HG02973 (cell line): ENCODE results near the gene CAST.
"Not testable (repeated sequence)": the region's sequence is repeated elsewhere in the genome, so short reads cannot be mapped to it uniquely, and the experiment has no call there.

Experiments used
- ATAC-seq: cut with Tn5 transposase; IDR thresholded peaks from one replicate; pipeline ENCODE4 v1.9.1; 2021; ENCODE audit warnings: moderate library complexity; ENCODE audit not compliant: unreplicated experiment

CAST gene

GRCh38 chr5:96743805-96744204 lies 81.6 kb downstream of the CAST start:
- ATAC-seq = no peak

GRCh38 chr5:96744218-96744617 lies 82.0 kb downstream of the CAST start:
- ATAC-seq = not testable (repeated sequence)

- no peak for ATAC-seq
Observed at GRCh38 chr5:96745025-96745424, 82.8 kb downstream of the CAST start.

DNA sequence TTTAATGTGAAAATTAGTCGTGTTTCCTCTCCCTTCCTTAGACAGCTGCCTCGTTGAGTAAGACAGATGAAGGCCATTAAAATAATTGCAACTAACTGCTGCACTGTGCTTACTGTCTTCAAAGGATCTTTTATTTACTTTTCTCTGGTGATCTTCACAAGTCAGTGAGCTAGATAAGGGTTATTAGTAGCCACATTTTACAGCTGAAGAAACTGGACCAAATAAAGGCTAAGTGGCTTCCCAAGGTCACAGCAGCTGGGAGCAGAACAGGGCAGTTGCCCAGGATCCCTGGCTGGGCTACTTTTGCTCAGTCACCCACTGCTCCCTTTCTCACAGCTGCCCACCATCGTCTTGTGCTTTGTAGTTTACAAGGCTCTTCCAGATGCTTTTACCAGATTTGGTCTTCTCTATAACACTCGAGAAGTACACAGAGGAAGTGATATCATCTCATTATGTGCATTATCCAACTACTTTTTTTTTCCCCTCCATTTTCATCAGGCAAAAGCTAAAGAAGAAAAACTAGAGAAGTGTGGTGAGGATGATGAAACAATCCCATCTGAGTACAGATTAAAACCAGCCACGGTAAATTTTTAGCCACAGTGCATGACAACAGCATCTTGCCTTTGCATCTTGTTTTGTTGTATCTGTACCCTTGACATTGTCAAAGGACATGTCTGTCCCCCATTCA lies 83.8 kb downstream of the CAST start:
- ATAC-seq = no peak

- ATAC-seq = no peak
Observed at GRCh38 chr5:96747720-96748119, 85.5 kb downstream of the CAST start.

- ATAC-seq = no peak
Observed at GRCh38 chr5:96750110-96750822, 88.1 kb downstream of the CAST start.

DNA sequence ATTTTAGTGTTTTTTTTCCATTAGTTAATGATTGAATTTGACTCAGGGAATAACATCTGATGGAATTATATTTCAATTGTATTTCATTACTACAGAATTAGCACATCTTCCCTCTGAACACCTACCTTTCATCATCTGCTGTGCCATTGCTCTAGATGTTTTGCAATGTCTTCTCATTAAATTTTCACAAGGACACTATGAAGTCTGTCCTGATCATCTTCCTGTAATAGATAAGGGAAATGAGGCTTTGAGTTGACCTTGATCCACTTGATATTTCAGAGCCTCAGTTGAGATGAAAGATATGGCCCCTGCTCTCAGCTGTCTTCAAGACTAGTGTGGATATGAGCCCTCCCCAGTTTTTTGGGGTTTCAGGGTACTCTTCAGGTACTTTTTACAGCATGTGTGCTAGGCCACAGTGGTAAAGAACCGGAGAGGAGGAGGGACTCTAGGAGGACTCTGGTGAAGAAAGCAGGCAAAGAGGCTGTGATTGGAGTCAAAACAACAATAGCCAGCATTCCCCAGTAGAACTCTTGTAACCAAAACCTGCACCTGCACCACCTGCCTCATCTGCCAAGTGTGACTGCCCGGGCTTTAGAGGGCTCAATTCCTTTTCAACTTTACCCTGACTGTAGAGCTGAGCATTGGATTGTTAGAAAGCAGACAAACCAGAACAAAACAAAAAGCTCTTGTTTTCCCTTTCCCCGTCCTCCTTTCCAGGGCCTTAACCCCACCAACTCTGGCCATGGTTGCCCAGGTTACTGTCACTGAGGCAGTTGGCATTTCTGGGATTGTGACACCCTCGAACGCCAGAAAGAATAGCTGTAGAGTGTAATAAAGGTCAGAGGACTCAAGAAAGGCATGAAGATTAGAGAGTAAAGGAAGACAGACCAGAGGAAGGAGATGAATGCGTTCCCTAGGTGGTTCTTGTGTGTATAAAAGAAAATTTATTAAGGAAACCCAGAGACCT lies 89.3 kb downstream of the CAST start:
- ATAC-seq = no peak

- no peak for ATAC-seq
Observed at GRCh38 chr5:96752341-96753016, 90.3 kb downstream of the CAST start.

GRCh38 chr5:96753017-96753397 lies 90.8 kb downstream of the CAST start:
- ATAC-seq = no peak

DNA sequence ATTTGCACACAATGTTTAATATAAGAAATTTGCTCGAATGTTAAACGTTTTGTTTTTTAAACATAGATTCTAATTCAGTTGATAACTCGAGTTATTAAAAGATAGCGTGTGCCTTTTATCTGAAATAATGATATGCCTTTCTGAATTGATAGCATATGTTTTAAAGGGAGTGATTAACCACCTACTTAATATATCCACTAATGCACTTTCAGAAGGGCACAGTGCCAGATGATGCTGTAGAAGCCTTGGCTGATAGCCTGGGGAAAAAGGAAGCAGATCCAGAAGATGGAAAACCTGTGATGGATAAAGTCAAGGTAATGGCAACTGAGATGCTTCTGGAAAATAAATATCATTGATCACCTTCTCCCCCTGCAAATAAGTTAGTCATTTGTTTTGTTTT lies 91.7 kb downstream of the CAST start:
- no peak for ATAC-seq

DNA sequence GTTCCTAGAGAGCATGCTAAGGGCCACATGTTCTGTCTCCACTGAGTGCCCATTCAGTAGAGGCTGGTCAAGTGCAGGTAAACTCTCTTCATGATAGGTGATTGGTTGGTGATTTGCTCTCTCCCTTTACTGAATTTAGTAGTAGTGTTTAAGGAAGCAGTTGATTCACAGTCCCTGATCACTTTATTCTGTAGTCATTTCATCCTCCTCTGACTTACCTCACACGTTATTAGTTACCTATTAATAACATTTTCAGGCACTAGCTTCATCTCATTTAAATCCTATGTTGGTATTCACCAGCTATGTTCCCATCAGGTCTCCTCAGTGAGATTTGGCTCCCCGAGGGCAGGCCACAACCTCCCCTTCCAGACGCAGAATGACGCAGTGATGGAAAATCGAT lies 93.7 kb downstream of the CAST start:
- no peak for ATAC-seq

- ATAC-seq = no peak
Observed at GRCh38 chr5:96756985-96757384, 94.8 kb downstream of the CAST start.

- ATAC-seq = no peak
Observed at GRCh38 chr5:96758621-96759020, 96.4 kb downstream of the CAST start.

DNA sequence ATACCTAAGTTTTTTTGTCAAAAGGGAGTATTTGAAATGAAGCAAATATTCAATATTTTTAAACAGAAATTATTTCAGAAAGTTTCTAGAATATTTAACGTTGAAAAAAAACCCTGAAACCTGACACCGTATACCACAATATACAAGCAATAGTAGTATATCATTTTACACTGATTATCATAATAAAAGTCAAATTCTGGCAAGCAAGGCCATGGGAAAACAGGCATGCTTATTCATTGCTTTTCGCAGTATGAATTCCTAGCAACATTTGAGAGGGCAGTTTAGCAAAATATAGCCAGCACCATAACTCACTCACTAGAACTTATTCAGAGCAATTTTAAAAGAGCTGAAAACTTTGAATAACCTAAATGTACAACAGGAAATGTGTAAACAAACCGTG lies 99.4 kb downstream of the CAST start:
- ATAC-seq = no peak

GRCh38 chr5:96763026-96763425 lies 100.8 kb downstream of the CAST start:
- no peak for ATAC-seq

- ATAC-seq = no peak
Observed at GRCh38 chr5:96765043-96765442, 102.9 kb downstream of the CAST start.

- ATAC-seq = no peak
Observed at GRCh38 chr5:96768708-96769251, 106.6 kb downstream of the CAST start.

DNA sequence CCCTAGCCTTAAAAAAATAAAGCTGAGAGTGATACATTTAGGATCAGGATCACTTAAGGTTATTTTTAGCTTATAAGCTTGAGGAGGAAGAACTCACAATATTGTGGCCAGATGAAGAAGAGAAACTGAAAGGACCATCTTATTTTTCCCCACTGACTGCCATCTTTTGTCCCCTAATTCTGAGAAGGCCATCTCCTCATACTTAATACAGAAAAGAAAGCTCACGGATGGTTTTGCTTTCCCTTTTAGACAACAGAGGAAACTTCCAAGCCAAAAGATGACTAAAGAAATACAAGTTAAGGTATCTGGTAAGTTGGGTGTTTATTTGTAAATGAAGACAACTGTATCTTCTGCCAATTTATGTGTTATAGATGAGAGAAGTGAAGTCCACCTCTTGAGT lies 109.2 kb downstream of the CAST start:
- no peak for ATAC-seq

DNA sequence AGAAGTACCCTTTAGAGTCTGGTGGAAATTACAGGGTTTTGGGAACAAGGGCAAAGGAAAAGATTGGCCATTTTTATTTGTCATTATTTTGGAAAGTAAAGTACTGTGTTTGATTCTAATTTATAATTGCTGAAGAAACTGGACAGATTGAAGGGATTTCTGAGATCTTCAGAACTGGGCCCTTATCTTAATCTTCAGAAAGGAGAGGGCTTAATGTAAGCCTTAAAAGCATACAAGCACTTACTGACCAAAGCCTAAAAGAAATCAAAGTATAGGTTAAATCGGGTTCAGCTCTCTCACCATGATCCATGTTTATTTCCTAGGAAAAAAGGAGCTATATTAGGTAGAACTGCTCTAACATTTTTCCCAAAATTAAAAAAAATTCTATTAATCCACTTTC lies 109.9 kb downstream of the CAST start:
- no peak for ATAC-seq

GRCh38 chr5:96772542-96772941 lies 110.4 kb downstream of the CAST start:
- no peak for ATAC-seq

GRCh38 chr5:96775050-96775449 lies 112.9 kb downstream of the CAST start:
- ATAC-seq = no peak
